Lower leg skin (tissue), 3 donors: ENCODE results near the gene KYNU.

Experiments used
- CTCF ChIP-seq, 3 donors: fragments of 450-650 bp; IDR thresholded peaks; one replicate each; pipeline ENCODE4 v1.5.1; 2016; ENCODE audit warnings: antibody characterized with exemption in 3 of 3, mild to moderate bottlenecking in 3 of 3, moderate library complexity in 2 of 3
- POLR2A ChIP-seq, 2 donors: fragments of 450-650 bp; IDR thresholded peaks; one replicate each; pipeline ENCODE4 v1.6.1; 2016 to 2017; ENCODE audit warnings: antibody characterized with exemption in 2 of 2, mild to moderate bottlenecking in 1 of 2, moderate library complexity in 1 of 2

- TF ChIP-seq CTCF (IDR thresholded peaks at IDR 0.05), result no peak
- no peak for TF ChIP-seq POLR2A (IDR thresholded peaks at IDR 0.05)
These were observed 13.9 kb upstream of the KYNU start for GRCh38 chr2:142863485-142863961.
